ENCODE data around the gene TRPV3.

DNA sequence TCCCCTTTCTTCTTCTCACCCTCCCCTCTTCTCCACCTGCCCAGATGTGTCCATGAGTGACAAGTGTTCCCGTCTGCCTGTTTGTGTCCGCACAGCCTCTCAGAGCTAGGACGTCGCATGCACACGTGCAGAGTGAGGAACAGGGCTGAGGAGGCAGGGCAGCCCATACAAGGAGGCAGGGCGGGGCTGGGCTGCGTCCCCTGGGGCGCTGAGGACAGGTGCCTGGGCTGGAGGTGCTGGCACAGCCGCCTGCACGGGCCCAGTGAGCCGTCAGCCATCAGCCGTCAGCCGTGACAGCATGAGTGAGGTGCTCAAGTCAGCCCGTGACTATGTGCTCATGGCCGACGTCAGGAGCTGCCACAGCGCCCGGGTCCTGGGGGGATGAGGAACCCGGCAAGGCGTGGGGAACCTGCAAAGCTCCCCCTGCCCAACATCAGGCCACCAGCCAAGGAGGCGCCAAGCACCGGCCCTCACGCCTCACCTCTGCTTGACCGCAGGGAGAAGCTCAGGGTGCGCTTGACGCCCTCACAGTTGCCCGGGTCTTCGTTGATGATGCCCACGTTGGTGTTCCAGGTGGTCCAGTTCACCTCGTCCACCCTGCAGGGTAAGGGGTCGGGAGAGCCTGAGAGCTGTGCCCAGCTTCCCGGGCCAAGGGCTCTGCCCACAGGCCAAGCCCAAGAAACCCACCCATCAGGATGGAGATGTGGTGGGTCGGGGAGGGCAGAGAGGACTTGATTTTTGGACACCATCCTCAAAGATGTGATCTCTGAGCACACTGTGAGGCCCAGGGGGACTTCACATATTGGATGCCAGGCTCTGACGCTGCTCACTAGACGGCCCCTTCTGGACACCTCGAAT lies 13.7 kb upstream of the TRPV3 start:
- TF ChIP-seq CTCF (conservative IDR thresholded peaks at IDR 0.05; ENCODE audit: low read depth, low read length), result no peak
- no peak for TF ChIP-seq EZH2 (IDR thresholded peaks at IDR 0.05; ENCODE audit: borderline replicate concordance, low read depth, low read length, poor library complexity, severe bottlenecking)
